Measurements from ENCODE around the gene LY6G6F. TPM values are rescaled to one million over a fixed set of nuclear protein-coding genes. Genes with fewer than 3 reads are reported as not detected.

LY6G6F gene
- total and polyA plus RNA-seq, 2 of the 13 experiments (the other 11 are each of a cell fraction or from before 2014, with no cell fraction given): not detected

DNA sequence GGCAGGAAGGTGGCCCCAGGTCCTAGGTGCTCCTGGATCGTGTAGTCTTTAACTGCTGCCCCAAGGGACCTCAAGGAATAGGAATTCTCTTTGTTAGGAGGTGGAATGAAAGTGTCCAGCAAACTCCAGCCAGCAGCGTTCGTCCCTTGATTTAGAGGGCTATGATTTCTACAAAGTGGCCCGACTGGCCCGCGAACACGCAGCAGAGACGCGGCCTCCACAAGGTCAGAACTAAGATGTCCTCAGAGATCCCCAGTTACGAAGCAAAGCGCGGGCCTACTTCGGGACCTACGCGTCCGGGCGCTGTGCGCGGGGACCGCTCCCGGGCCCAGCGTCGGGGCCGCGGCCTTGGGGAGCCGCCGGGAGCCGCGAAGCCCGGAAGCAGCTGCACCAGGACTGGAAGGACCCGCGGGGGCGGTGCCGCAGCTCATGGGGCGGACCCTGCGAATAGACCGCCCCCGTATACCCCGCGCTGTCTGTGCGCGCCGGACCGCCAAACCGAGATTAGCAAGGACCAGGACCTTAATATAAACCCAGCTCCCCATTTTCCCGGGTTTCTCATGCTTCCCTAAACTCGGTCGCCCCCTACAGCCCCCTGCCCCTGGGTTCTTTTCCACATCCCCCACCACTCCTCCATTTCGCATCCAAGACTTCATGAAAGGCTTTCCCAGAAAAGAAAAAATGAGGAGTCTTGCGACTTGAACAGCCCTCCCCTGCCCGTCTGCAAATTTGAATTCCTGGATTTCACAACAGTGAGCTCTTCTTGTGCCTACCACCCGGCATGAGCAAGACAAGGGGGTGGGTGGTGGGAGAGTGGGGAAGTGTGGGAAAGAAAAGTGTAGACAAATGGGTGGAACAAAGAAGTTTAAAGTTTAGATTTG lies 46.0 kb upstream of the LY6G6F start, which contains the start of gene C6orf47 (continued):
- TF ChIP-seq, protein P1, sequence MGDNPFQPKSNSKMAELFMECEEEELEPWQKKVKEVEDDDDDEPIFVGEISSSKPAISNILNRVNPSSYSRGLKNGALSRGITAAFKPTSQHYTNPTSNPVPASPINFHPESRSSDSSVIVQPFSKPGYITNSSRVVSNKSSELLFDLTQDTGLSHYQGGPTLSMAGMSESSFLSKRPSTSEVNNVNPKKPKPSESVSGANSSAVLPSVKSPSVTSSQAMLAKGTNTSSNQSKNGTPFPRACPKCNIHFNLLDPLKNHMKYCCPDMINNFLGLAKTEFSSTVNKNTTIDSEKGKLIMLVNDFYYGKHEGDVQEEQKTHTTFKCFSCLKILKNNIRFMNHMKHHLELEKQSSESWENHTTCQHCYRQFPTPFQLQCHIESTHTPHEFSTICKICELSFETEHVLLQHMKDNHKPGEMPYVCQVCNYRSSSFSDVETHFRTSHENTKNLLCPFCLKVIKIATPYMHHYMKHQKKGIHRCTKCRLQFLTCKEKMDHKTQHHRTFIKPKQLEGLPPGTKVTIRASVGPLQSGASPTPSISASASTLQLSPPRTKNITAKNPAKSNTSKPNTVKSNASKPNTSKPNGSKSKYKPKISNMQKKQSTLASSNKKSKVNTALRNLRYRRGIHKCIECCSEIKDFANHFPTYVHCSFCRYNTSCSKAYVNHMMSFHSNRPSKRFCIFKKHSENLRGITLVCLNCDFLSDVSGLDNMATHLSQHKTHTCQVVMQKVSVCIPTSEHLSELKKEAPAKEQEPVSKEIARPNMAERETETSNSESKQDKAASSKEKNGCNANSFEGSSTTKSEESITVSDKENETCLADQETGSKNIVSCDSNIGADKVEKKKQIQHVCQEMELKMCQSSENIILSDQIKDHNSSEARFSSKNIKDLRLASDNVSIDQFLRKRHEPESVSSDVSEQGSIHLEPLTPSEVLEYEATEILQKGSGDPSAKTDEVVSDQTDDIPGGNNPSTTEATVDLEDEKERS (CRISPR knock-in tag; IDR thresholded peaks at IDR 0.05): no peak
- TF ChIP-seq ZNF383 (CRISPR knock-in tag; IDR thresholded peaks at IDR 0.05; ENCODE audit: borderline replicate concordance): no peak
- TF ChIP-seq NCOR1 (IDR thresholded peaks at IDR 0.05; ENCODE audit: borderline replicate concordance, low read length): no peak
- TF ChIP-seq ELF4 (CRISPR knock-in tag; IDR thresholded peaks at IDR 0.05; ENCODE audit: borderline replicate concordance): no peak; the same call in 1 of the 2 replicates
- TF ChIP-seq, protein P2, sequence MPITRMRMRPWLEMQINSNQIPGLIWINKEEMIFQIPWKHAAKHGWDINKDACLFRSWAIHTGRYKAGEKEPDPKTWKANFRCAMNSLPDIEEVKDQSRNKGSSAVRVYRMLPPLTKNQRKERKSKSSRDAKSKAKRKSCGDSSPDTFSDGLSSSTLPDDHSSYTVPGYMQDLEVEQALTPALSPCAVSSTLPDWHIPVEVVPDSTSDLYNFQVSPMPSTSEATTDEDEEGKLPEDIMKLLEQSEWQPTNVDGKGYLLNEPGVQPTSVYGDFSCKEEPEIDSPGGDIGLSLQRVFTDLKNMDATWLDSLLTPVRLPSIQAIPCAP (CRISPR knock-in tag; IDR thresholded peaks at IDR 0.05; ENCODE audit: low read depth): peak; percentile 87; the same call in 1 of the 2 replicates
- no peak for TF ChIP-seq MATR3 (CRISPR knock-in tag; IDR thresholded peaks at IDR 0.05)
- peak; percentile 18; the same call in 1 of the 2 replicates for TF ChIP-seq ZNF205 (CRISPR knock-in tag; IDR thresholded peaks at IDR 0.05)
- TF ChIP-seq ZNF777 (CRISPR knock-in tag; IDR thresholded peaks at IDR 0.05): peak; percentile 74; the same call in 1 of the 2 replicates
- TF ChIP-seq NFE2L1 (CRISPR knock-in tag; IDR thresholded peaks at IDR 0.05; ENCODE audit: borderline replicate concordance): peak; percentile 74; the same call in 1 of the 2 replicates
- no peak for TF ChIP-seq ZNF672 (CRISPR knock-in tag; IDR thresholded peaks at IDR 0.05)
- peak; percentile 86 for TF ChIP-seq RBM22 (optimal IDR thresholded peaks at IDR 0.05; ENCODE audit: low read length)
- TF ChIP-seq HDAC1 (CRISPR knock-in tag; IDR thresholded peaks at IDR 0.05): peak; percentile 78
- no peak for TF ChIP-seq TRIM24 (CRISPR knock-in tag; IDR thresholded peaks at IDR 0.05)
- no peak for TF ChIP-seq MEF2D (CRISPR knock-in tag; IDR thresholded peaks at IDR 0.05)
- TF ChIP-seq ZNF484 (CRISPR knock-in tag; IDR thresholded peaks at IDR 0.05; ENCODE audit: borderline replicate concordance, low read depth): peak; percentile 50; the same call in 1 of the 2 replicates
- TF ChIP-seq ZNF10 (CRISPR knock-in tag; IDR thresholded peaks at IDR 0.05; ENCODE audit: borderline replicate concordance, low read depth): no peak
- TF ChIP-seq ZNF3 (CRISPR knock-in tag; IDR thresholded peaks at IDR 0.05): no peak
- TF ChIP-seq, protein P3, sequence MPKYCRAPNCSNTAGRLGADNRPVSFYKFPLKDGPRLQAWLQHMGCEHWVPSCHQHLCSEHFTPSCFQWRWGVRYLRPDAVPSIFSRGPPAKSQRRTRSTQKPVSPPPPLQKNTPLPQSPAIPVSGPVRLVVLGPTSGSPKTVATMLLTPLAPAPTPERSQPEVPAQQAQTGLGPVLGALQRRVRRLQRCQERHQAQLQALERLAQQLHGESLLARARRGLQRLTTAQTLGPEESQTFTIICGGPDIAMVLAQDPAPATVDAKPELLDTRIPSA (CRISPR knock-in tag; IDR thresholded peaks at IDR 0.05; ENCODE audit: borderline replicate concordance): no peak; the same call in 1 of the 2 replicates
- TF ChIP-seq, protein P4, sequence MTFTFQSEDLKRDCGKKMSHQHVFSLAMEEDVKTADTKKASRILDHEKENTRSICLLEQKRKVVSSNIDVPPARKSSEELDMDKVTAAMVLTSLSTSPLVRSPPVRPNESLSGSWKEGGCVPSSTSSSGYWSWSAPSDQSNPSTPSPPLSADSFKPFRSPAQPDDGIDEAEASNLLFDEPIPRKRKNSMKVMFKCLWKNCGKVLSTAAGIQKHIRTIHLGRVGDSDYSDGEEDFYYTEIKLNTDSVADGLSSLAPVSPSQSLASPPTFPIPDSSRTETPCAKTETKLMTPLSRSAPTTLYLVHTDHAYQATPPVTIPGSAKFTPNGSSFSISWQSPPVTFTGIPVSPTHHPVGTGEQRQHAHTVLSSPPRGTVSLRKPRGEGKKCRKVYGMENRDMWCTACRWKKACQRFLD (CRISPR knock-in tag; IDR thresholded peaks at IDR 0.05; ENCODE audit: borderline replicate concordance): no peak
- TF ChIP-seq, protein P5, sequence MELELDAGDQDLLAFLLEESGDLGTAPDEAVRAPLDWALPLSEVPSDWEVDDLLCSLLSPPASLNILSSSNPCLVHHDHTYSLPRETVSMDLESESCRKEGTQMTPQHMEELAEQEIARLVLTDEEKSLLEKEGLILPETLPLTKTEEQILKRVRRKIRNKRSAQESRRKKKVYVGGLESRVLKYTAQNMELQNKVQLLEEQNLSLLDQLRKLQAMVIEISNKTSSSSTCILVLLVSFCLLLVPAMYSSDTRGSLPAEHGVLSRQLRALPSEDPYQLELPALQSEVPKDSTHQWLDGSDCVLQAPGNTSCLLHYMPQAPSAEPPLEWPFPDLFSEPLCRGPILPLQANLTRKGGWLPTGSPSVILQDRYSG (CRISPR knock-in tag; IDR thresholded peaks at IDR 0.05): peak; percentile 91
- TF ChIP-seq FOXA1 (IDR thresholded peaks at IDR 0.05): no peak
- 0 out of 2 replicates have a peak, but pooled peaks have one; percentile 17 for TF ChIP-seq FOXA1 (CRISPR knock-in tag; IDR thresholded peaks at IDR 0.05)
- no peak for TF ChIP-seq DNMT1 (CRISPR knock-in tag; IDR thresholded peaks at IDR 0.05)
- TF ChIP-seq DMAP1 (CRISPR knock-in tag; IDR thresholded peaks at IDR 0.05): peak; percentile 48; the same call in 1 of the 2 replicates
